HCT116 (cell line): ENCODE measurements around the gene CD34. TPM values are rescaled to one million over a fixed set of nuclear protein-coding genes. Genes with fewer than 3 reads are reported as not detected.

ENCODE experiments used
- ATAC-seq: fragments of 200-7000 bp; cut with Tn5 transposase; 2 replicates; pipeline ENCODE4 v1.9.1; 2020; ENCODE audit warnings: mild to moderate bottlenecking, moderate library complexity
- BruUV-seq: library from RNA; stranded (reverse); fragments of 400-500 nt; replicated peaks from 2 replicates; lab custom pipeline; 2021; lab: Mats Ljungman, UMichigan
- CTCF ChIA-PET: fragments of 300-600 bp; sonication (Branson Sonifier 250); formaldehyde crosslinking; loops from one replicate; lab custom pipeline; 2021; ENCODE audit warnings: antibody characterized with exemption; lab: Charles Lee
- POLR2A ChIA-PET: fragments of 300-600, 350-600 bp; sonication (Branson Sonifier 250); formaldehyde crosslinking; loops from one replicate; lab custom pipeline; 2021; ENCODE audit warnings: antibody characterized with exemption; lab: Charles Lee
- RAD21 ChIA-PET, 2 experiments: fragments of 300-600 bp; sonication (Branson Sonifier 250); formaldehyde crosslinking; loops; one replicate each; lab custom pipeline; 2023; ENCODE audit warnings: low total read pairs in 2 of 2; ENCODE audit not compliant: uncharacterized antibody in 2 of 2, unreplicated experiment in 2 of 2, low non-redundant PET in 1 of 2; lab: Charles Lee
- DNase-seq: peaks from one replicate; pipeline ENCODE4 v3.0.0-alpha.2; 2010; ENCODE audit warnings: low read depth, low spot score
- H2AFZ ChIP-seq: fragments of 200-600 bp; shearing (Covaris generic), sonication (generic); 2 replicates; pipeline ENCODE4 v1.6.1; 2017; ENCODE audit warnings: low read depth, mixed run types, mixed read lengths, antibody characterized with exemption, low read length; ENCODE audit not compliant: poor library complexity, severe bottlenecking
- H3K27ac ChIP-seq: 2 replicates; pipeline ENCODE4 v1.5.1; 2012; ENCODE audit warnings: low read depth, low read length
- H3K27me3 ChIP-seq: fragments of 200-600 bp; sonication (generic); 2 replicates; pipeline ENCODE4 v1.6.1; 2016; ENCODE audit warnings: mixed run types, low read length, mixed read lengths; ENCODE audit not compliant: insufficient read depth
- H3K36me3 ChIP-seq, 2 experiments: fragments of 200-500 bp in 1 of 2; fragments of 200-600 bp in 1 of 2; sonication (Bioruptor generic) in 1 of 2; sonication (generic) in 1 of 2; 2 replicates each; pipeline versions ENCODE4 v1.5.1 to v1.6.1; 2014 to 2016; ENCODE audit warnings: low read length in 2 of 2, inconsistent platforms in 1 of 2, mixed read lengths in 1 of 2, mixed run types in 1 of 2; ENCODE audit not compliant: insufficient read depth in 2 of 2, control insufficient read depth in 1 of 2
- H3K4me1 ChIP-seq, 2 experiments: fragments of 200-600 bp in 1 of 2; sonication (generic) in 1 of 2; 2 replicates each; pipeline versions ENCODE4 v1.5.1 to v1.6.1; 2012 to 2017; ENCODE audit warnings: low read length in 2 of 2, inconsistent platforms in 1 of 2, mild to moderate bottlenecking in 1 of 2, mixed read lengths in 1 of 2, mixed run types in 1 of 2, moderate library complexity in 1 of 2; ENCODE audit not compliant: insufficient read depth in 2 of 2, control insufficient read depth in 1 of 2
- H3K4me2 ChIP-seq: fragments of 200-600 bp; sonication (generic); 2 replicates; pipeline ENCODE4 v1.6.1; 2017; ENCODE audit warnings: mixed run types, low read length, mixed read lengths
- H3K4me3 ChIP-seq, 2 experiments: fragments of 200-600 bp in 1 of 2; sonication (generic) in 1 of 2; replicated peaks in 1 of 2; 2 replicates each; pipeline ENCODE4 v1.5.1; 2011 to 2016; ENCODE audit warnings: low read length in 2 of 2, control low read depth in 1 of 2, low read depth in 1 of 2, mild to moderate bottlenecking in 1 of 2, mixed read lengths in 1 of 2, mixed run types in 1 of 2
- H3K79me2 ChIP-seq: fragments of 200-600 bp; sonication (generic); 2 replicates; pipeline ENCODE4 v1.6.1; 2017; ENCODE audit warnings: mild to moderate bottlenecking, mixed run types, low read length, moderate library complexity, mixed read lengths; ENCODE audit not compliant: insufficient read depth
- H3K9ac ChIP-seq: fragments of 200-600 bp; sonication (generic); 2 replicates; pipeline ENCODE4 v1.6.1; 2016; ENCODE audit warnings: low read length, mixed read lengths
- H3K9me2 ChIP-seq: fragments of 200-600 bp; sonication (generic), shearing (Covaris generic); 2 replicates; pipeline ENCODE4 v1.6.1; 2017; ENCODE audit warnings: mixed run types, mild to moderate bottlenecking, moderate library complexity; ENCODE audit not compliant: insufficient read depth
- H3K9me3 ChIP-seq, 2 experiments: fragments of 200-500 bp in 1 of 2; fragments of 200-600 bp in 1 of 2; sonication (Bioruptor generic) in 1 of 2; sonication (generic) in 1 of 2; 2 replicates each; pipeline ENCODE4 v1.6.1; 2014 to 2017; ENCODE audit warnings: low read length in 2 of 2, mixed read lengths in 2 of 2, inconsistent platforms in 1 of 2, low read depth in 1 of 2, mild to moderate bottlenecking in 1 of 2, mixed run types in 1 of 2, moderate library complexity in 1 of 2; ENCODE audit not compliant: control insufficient read depth in 1 of 2, insufficient read depth in 1 of 2
- H4K20me1 ChIP-seq: fragments of 200-600 bp; sonication (generic), shearing (Covaris generic); 2 replicates; pipeline ENCODE4 v1.6.1; 2017; ENCODE audit warnings: mixed run types, mild to moderate bottlenecking, moderate library complexity; ENCODE audit not compliant: insufficient read depth
- ATF3 ChIP-seq: IDR thresholded peaks from 2 replicates; pipeline ENCODE4 v1.6.1; 2012
- CEBPB ChIP-seq: IDR thresholded peaks from 2 replicates; pipeline ENCODE4 v1.6.1; 2012; ENCODE audit warnings: low read depth
- POLR2A ChIP-seq: IDR thresholded peaks from 2 replicates; pipeline ENCODE4 v1.7.0; 2011; ENCODE audit warnings: borderline replicate concordance; ENCODE audit not compliant: insufficient read depth, insufficient read length; ENCODE audit errors: extremely low read depth
- SP1 ChIP-seq: IDR thresholded peaks from 2 replicates; pipeline ENCODE4 v1.6.1; 2012; ENCODE audit warnings: low read depth
- ZFX ChIP-seq: fragments of 450-650 bp; IDR thresholded peaks from 2 replicates; pipeline ENCODE4 v1.6.1; 2017
- ZNF274 ChIP-seq: fragments of 200-500 bp; sonication (Bioruptor generic); IDR thresholded peaks from 2 replicates; pipeline ENCODE4 v1.6.1; 2014; ENCODE audit warnings: mild to moderate bottlenecking, low read depth, low read length, inconsistent platforms
- intact Hi-C: fragments of 100-400 bp; cut with micrococcal nuclease; formaldehyde crosslinking; loops from 2 replicates; pipeline ENCODE4 v1.10.0; 2022
- total RNA-seq: library from RNA; stranded (reverse); gene quantifications from one replicate; pipeline ENCODE4 v1.2.1, GENCODE V29; 2021; ENCODE audit not compliant: unreplicated experiment

The CD34 gene
- total RNA-seq, 1 experiment from 2014 or later: 0.07 TPM

- no peak overlapping the region for H3K9ac ChIP-seq
- TF ChIP-seq POLR2A: no peak
- no peak for TF ChIP-seq ATF3
- TF ChIP-seq, all 23 proteins: peak for 0
- no peaks in the 10 kb centered on the region for H3K9me3 ChIP-seq
- no peaks in the 10 kb centered on the region for H3K4me1 ChIP-seq
- H3K4me2 ChIP-seq: no peak overlapping the region
- H4K20me1 ChIP-seq: no peaks in the 10 kb centered on the region
- H3K4me3 ChIP-seq: no peak overlapping the region
- H3K9me2 ChIP-seq: no peaks in the 10 kb centered on the region
- H3K27ac ChIP-seq: no peak overlapping the region
- H3K79me2 ChIP-seq: peaks cover 47% of the 10 kb centered on the region
- no peak for DNase-seq
- ATAC-seq: no peak
- no TSS peak for BruUV-seq
- ChIA-PET POLR2A (no interaction called here), RAD21 (no interaction called here), CTCF (interaction anchor here (1.0 to 3.8 kb wide), 2 partner anchors 13 to 27 kb away, joined by 3 to 15 read pairs; no protein-coding TSS in a partner anchor)
- H2AFZ ChIP-seq: no peak overlapping the region
- intact Hi-C loops: no loop called here
- H3K27me3 ChIP-seq: no peaks in the 10 kb centered on the region
- H3K36me3 ChIP-seq: no peaks in the 10 kb centered on the region
Observed at GRCh38 chr1:207841901-207842300, 69.0 kb downstream of the CD34 start.

DNA sequence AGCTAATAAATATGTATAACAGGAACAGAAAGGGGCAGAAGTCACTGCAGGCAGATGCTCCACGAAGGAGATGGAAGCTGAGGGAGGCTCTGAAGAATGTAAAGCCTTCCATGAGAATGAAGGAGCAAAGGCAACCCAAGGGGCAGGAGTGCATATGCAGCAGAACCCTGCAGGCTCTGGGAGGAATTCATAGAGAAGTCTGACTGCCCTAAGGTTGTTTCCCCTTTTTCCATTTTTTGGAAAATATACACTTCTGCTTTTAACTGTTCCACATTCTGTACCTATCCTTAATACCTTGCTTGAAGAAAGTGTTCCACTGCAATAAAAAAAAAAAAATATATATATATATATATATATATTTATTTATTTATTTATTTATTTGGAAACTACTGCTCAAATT is 69.6 kb downstream of the CD34 start:
- BruUV-seq: no TSS peak
- intact Hi-C loops: no loop called here
- Histone ChIP-seq H3K9me3 (no peaks in the 10 kb centered on the region), H3K4me2 (no peak overlapping the region), H3K9me2 (no peaks in the 10 kb centered on the region), H3K4me1 (no peaks in the 10 kb centered on the region), H2AFZ (no peak overlapping the region), H3K9ac (no peak overlapping the region), H3K27ac (no peak overlapping the region), H3K4me3 (no peak overlapping the region), H3K79me2 (peaks cover 42% of the 10 kb centered on the region), H3K27me3 (no peaks in the 10 kb centered on the region), H3K36me3 (no peaks in the 10 kb centered on the region), H4K20me1 (no peaks in the 10 kb centered on the region)
- TF ChIP-seq ZFX: no peak
- no peak for TF ChIP-seq ATF3
- TF ChIP-seq CEBPB: no peak
- no peak for TF ChIP-seq SP1
- no peak for TF ChIP-seq ZNF274
- TF ChIP-seq POLR2A: no peak
- ATAC-seq (no peak), DNase-seq (no peak)
- ChIA-PET RAD21 (no interaction called here), POLR2A (no interaction called here), CTCF (interaction anchor here (1.0 to 3.8 kb wide), 3 partner anchors 14 to 156 kb away, joined by 3 to 15 read pairs (median 3); no protein-coding TSS in a partner anchor)
